Measurements from ENCODE around the gene CCDC83.

Gene CCDC83

GRCh38 chr11:85930879-85931366 is 75.7 kb downstream of the CCDC83 start:
- H3K4me1 ChIP-seq (ENCODE audit: control insufficient read depth, insufficient read depth, low read length) = no peaks in the 10 kb centered on the region
- H3K4me3 ChIP-seq (ENCODE audit: low read depth, low read length) = no peak overlapping the region
- ChIA-PET POLR2A (no interaction called here), CTCF (no interaction called here)
- H3K9me3 ChIP-seq (ENCODE audit: control insufficient read depth, insufficient read depth, low read depth, low read length) = no peaks in the 10 kb centered on the region
- no peak for TF ChIP-seq SP3 (tag by site-specific recombination; IDR thresholded peaks at IDR 0.05)
- TF ChIP-seq ZBTB8A (tag by site-specific recombination; IDR thresholded peaks at IDR 0.05) = no peak
- TF ChIP-seq GFI1B (tag by site-specific recombination; IDR thresholded peaks at IDR 0.05) = no peak
- no peak for TF ChIP-seq ZNF549 (tag by site-specific recombination; IDR thresholded peaks at IDR 0.05)
- no peak for TF ChIP-seq KLF10 (tag by site-specific recombination; IDR thresholded peaks at IDR 0.05)
- TF ChIP-seq ZFP3 (tag by site-specific recombination; IDR thresholded peaks at IDR 0.05; ENCODE audit: low read depth) = no peak
- TF ChIP-seq ZNF510 (tag by site-specific recombination; IDR thresholded peaks at IDR 0.05; ENCODE audit: insufficient replicate concordance) = no peak
- TF ChIP-seq ZNF391 (tag by site-specific recombination; IDR thresholded peaks at IDR 0.05; ENCODE audit: borderline replicate concordance, low read depth) = no peak
- no peak for TF ChIP-seq ZNF416 (tag by site-specific recombination; IDR thresholded peaks at IDR 0.05)
- H3K36me3 ChIP-seq (ENCODE audit: control insufficient read depth in 2 of 2, insufficient read depth in 1 of 2, low read length in 2 of 2) = no peaks in the 10 kb centered on the region
- no peak overlapping the region for H3K27ac ChIP-seq (ENCODE audit: extremely low read depth, low read depth, low read length)

- H3K27ac ChIP-seq (ENCODE audit: extremely low read depth, low read depth, low read length) = no peak overlapping the region
- POLR2A ChIA-PET = no interaction called here
- no peaks in the 10 kb centered on the region for H3K9me3 ChIP-seq (ENCODE audit: control insufficient read depth, insufficient read depth, low read depth, low read length)
- no peak for TF ChIP-seq ZSCAN5A (tag by site-specific recombination; IDR thresholded peaks at IDR 0.05)
- no peak for TF ChIP-seq ZNF214 (tag by site-specific recombination; IDR thresholded peaks at IDR 0.05; ENCODE audit: borderline replicate concordance)
- 0 out of 2 replicates have a peak, but pooled peaks have one; percentile 12 for TF ChIP-seq SCRT2 (tag by site-specific recombination; IDR thresholded peaks at IDR 0.05)
- no peak for TF ChIP-seq ZNF544 (tag by site-specific recombination; IDR thresholded peaks at IDR 0.05)
- H3K4me1 ChIP-seq (ENCODE audit: control insufficient read depth, insufficient read depth, low read length) = no peaks in the 10 kb centered on the region
- CTCF ChIA-PET = no interaction called here
- H3K4me3 ChIP-seq (ENCODE audit: low read depth, low read length) = no peak overlapping the region
- no peaks in the 10 kb centered on the region for H3K36me3 ChIP-seq (ENCODE audit: control insufficient read depth in 2 of 2, insufficient read depth in 1 of 2, low read length in 2 of 2)
These were observed 79.5 kb downstream of the CCDC83 start for GRCh38 chr11:85934596-85935169.

- no peaks in the 10 kb centered on the region for H3K36me3 ChIP-seq (ENCODE audit: control insufficient read depth in 2 of 2, insufficient read depth in 1 of 2, low read length in 2 of 2)
- no peak overlapping the region for H3K4me3 ChIP-seq (ENCODE audit: low read depth, low read length)
- ChIA-PET POLR2A (no interaction called here), CTCF (no interaction called here)
- no peak overlapping the region for H3K27ac ChIP-seq (ENCODE audit: extremely low read depth, low read depth, low read length)
- no peaks in the 10 kb centered on the region for H3K9me3 ChIP-seq (ENCODE audit: control insufficient read depth, insufficient read depth, low read depth, low read length)
- no peaks in the 10 kb centered on the region for H3K4me1 ChIP-seq (ENCODE audit: control insufficient read depth, insufficient read depth, low read length)
- no peak for TF ChIP-seq ZNF560 (tag by site-specific recombination; IDR thresholded peaks at IDR 0.05; ENCODE audit: borderline replicate concordance)
- TF ChIP-seq ZNF518A (tag by site-specific recombination; conservative IDR thresholded peaks at IDR 0.05; ENCODE audit: low read depth) = no peak
- no peak for TF ChIP-seq ZNF530 (tag by site-specific recombination; IDR thresholded peaks at IDR 0.05; ENCODE audit: low read depth)
- TF ChIP-seq ZNF23 (tag by site-specific recombination; IDR thresholded peaks at IDR 0.05; ENCODE audit: borderline replicate concordance) = no peak
- no peak for TF ChIP-seq YY2 (tag by site-specific recombination; IDR thresholded peaks at IDR 0.05)
- TF ChIP-seq ZNF221 (tag by site-specific recombination; IDR thresholded peaks at IDR 0.05; ENCODE audit: borderline replicate concordance) = no peak
- no peak for TF ChIP-seq ZNF184 (tag by site-specific recombination; IDR thresholded peaks at IDR 0.05)
- TF ChIP-seq ZNF155 (tag by site-specific recombination; IDR thresholded peaks at IDR 0.05) = no peak
- TF ChIP-seq GLIS2 (tag by site-specific recombination; IDR thresholded peaks at IDR 0.05) = no peak
- no peak for TF ChIP-seq ATF2 (tag by site-specific recombination; IDR thresholded peaks at IDR 0.05; ENCODE audit: low read depth)
These were observed 80.6 kb downstream of the CCDC83 start for GRCh38 chr11:85935751-85936150.

All from HEK293 (cell line).